Vagina (tissue), 2 donors: Measurements from ENCODE around the gene SLC6A8.

ENCODE experiments used
- CTCF ChIP-seq, 3 experiments: fragments of 450-650 bp in 2 of 3; fragments of 200-600 bp in 1 of 3; sonication (generic) in 1 of 3; IDR thresholded peaks; one replicate each; pipeline ENCODE4 v1.5.1; 2017 to 2019; ENCODE audit warnings: antibody characterized with exemption in 3 of 3, mild to moderate bottlenecking in 2 of 3, moderate library complexity in 2 of 3
- POLR2A ChIP-seq, 2 donors: fragments of 450-650 bp; IDR thresholded peaks; one replicate each; pipeline ENCODE4 v1.6.1; 2017; ENCODE audit warnings: antibody characterized with exemption in 2 of 2, mild to moderate bottlenecking in 2 of 2, moderate library complexity in 2 of 2

GRCh38 chrX:153685156-153685536 lies 2.6 kb upstream of the SLC6A8 start:
- TF ChIP-seq CTCF (IDR thresholded peaks at IDR 0.05) (no peak), POLR2A (IDR thresholded peaks at IDR 0.05) (no peak)
